ENCODE results near the gene ZNF407. TPM values are rescaled to one million over a fixed set of nuclear protein-coding genes. Genes with fewer than 3 reads are reported as not detected.

ZNF407 gene
- polyA plus RNA-seq, 1 experiment: 5.8 TPM

DNA sequence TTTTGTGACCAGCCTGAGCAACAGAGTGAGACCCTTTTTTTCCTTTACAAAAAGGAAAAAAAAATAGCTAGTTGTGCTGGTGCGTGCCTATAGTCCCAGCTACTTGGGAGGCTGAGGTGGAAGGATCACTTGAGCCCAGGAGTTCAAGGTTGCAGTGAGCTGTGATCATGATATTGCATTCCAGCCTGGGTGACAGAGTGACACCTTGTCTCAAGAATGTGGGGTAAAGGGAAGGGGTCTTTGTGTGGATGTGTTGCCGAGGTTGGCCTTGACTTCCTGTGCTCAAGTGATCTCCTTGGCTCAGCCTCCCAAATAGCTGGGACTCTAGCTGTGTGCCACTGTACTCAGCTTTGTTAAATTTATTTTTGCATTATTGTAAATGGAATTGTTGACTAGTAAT lies 120.6 kb downstream of the ZNF407 start:
- DNase-seq (ENCODE audit: low read depth, low spot score): no peak
- H3K27ac ChIP-seq (ENCODE audit: low read depth, low read length): no peak overlapping the region
- no peak overlapping the region for H3K4me3 ChIP-seq (ENCODE audit: low read depth, low read length)
- H3K27me3 ChIP-seq (ENCODE audit: control insufficient read depth, insufficient read depth, low read length): no peaks in the 10 kb centered on the region
- TF ChIP-seq, protein P1, sequence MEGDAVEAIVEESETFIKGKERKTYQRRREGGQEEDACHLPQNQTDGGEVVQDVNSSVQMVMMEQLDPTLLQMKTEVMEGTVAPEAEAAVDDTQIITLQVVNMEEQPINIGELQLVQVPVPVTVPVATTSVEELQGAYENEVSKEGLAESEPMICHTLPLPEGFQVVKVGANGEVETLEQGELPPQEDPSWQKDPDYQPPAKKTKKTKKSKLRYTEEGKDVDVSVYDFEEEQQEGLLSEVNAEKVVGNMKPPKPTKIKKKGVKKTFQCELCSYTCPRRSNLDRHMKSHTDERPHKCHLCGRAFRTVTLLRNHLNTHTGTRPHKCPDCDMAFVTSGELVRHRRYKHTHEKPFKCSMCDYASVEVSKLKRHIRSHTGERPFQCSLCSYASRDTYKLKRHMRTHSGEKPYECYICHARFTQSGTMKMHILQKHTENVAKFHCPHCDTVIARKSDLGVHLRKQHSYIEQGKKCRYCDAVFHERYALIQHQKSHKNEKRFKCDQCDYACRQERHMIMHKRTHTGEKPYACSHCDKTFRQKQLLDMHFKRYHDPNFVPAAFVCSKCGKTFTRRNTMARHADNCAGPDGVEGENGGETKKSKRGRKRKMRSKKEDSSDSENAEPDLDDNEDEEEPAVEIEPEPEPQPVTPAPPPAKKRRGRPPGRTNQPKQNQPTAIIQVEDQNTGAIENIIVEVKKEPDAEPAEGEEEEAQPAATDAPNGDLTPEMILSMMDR (IDR thresholded peaks at IDR 0.05; ENCODE audit: low read depth, low read length): no peak
- POLR2A ChIA-PET: interaction anchor here (0.7 kb wide), 1 partner anchor 78 kb away, joined by 5 read pairs; no protein-coding TSS in a partner anchor
- CTCF ChIA-PET: interaction anchor here (0.6 to 0.9 kb wide), 2 partner anchors 31 to 1202 kb away, joined by 4 to 5 read pairs; no protein-coding TSS in a partner anchor
- no peaks in the 10 kb centered on the region; the same call in 1 of the 2 replicates for H3K9me3 ChIP-seq (ENCODE audit: control insufficient read depth, insufficient read depth, low read length)

DNA sequence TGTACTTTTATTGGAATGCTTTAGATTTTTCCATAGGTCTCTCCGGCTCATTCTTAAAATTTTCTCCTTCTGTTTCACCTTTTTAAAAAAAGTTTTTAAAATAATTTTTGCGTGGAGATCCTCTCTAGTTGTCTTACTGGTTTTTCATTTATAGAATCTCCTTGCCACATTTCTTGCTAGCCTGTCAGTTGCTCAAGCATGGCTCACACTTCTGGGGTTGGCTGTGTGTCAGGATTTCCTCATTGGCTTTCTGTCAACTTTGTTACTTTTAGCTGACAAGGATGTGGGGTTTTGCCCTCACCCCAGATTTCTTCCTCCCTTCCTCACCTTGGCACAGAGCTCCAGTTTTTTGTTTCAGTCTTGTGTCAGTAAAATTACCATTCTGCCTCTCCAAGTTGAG lies 124.6 kb downstream of the ZNF407 start:
- Histone ChIP-seq H3K27me3 (ENCODE audit: control insufficient read depth, insufficient read depth, low read length) (no peaks in the 10 kb centered on the region), H3K9me3 (ENCODE audit: control insufficient read depth, insufficient read depth, low read length) (no peaks in the 10 kb centered on the region; the same call in 1 of the 2 replicates), H3K27ac (ENCODE audit: low read depth, low read length) (no peak overlapping the region), H3K4me3 (ENCODE audit: low read depth, low read length) (no peak overlapping the region)
- no peak for DNase-seq (ENCODE audit: low read depth, low spot score)
- POLR2A ChIA-PET: no interaction called here
- CTCF ChIA-PET: no interaction called here
- TF ChIP-seq, protein P1 (IDR thresholded peaks at IDR 0.05; ENCODE audit: low read depth, low read length): no peak

DNA sequence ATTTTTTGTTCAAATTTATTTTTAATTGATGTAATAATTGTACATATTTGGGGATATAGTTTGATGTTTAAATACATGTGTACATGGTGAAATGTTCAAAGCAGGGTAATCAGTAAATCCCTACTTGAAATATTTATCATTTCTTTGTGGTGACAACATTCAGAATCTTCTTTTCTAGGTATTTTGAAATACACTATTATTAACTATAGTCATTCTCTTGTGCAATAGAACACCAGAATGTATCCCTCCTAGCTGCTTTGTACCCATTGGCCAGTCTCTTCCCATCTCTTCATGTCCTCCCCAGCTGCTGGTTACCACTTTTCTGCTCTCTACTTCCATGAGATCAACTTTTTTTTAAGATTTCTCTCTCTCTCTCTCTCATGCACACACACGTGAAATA lies 126.5 kb downstream of the ZNF407 start:
- TF ChIP-seq, protein P1 (IDR thresholded peaks at IDR 0.05; ENCODE audit: low read depth, low read length): no peak
- ChIA-PET POLR2A (interaction anchor here (0.6 kb wide), 1 partner anchor 123 kb away, joined by 3 read pairs; no protein-coding TSS in a partner anchor), CTCF (interaction anchor here (0.7 to 1.3 kb wide), 3 partner anchors 22 to 549 kb away, joined by 3 read pairs; no protein-coding TSS in a partner anchor)
- no peaks in the 10 kb centered on the region; the same call in 1 of the 2 replicates for H3K9me3 ChIP-seq (ENCODE audit: control insufficient read depth, insufficient read depth, low read length)
- DNase-seq (ENCODE audit: low read depth, low spot score): peak; percentile 27
- no peak overlapping the region for H3K27ac ChIP-seq (ENCODE audit: low read depth, low read length)
- no peak overlapping the region for H3K4me3 ChIP-seq (ENCODE audit: low read depth, low read length)
- H3K27me3 ChIP-seq (ENCODE audit: control insufficient read depth, insufficient read depth, low read length): no peaks in the 10 kb centered on the region

DNA sequence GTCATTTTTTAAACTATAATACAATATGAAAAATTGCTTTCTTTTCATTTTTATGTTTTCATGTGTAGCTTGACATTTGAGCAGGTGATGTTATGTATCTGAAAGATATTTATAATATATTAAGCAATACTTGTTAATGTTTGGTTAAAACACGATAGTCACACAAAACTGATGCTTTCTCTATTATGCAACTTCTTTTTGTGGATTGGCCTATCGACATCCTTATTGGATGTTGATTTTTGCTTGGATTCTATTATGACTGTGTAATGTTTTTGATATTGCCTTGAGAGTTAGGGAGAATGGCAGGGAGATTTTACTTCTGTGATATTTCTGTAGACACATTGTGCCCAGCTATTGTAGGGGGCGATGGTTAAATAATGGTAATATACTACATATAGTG lies 128.0 kb downstream of the ZNF407 start:
- ChIA-PET POLR2A (no interaction called here), CTCF (no interaction called here)
- TF ChIP-seq, protein P1 (IDR thresholded peaks at IDR 0.05; ENCODE audit: low read depth, low read length): no peak
- Histone ChIP-seq H3K4me3 (ENCODE audit: low read depth, low read length) (no peak overlapping the region), H3K27ac (ENCODE audit: low read depth, low read length) (no peak overlapping the region), H3K9me3 (ENCODE audit: control insufficient read depth, insufficient read depth, low read length) (no peaks in the 10 kb centered on the region), H3K27me3 (ENCODE audit: control insufficient read depth, insufficient read depth, low read length) (no peaks in the 10 kb centered on the region)
- no peak for DNase-seq (ENCODE audit: low read depth, low spot score)

DNA sequence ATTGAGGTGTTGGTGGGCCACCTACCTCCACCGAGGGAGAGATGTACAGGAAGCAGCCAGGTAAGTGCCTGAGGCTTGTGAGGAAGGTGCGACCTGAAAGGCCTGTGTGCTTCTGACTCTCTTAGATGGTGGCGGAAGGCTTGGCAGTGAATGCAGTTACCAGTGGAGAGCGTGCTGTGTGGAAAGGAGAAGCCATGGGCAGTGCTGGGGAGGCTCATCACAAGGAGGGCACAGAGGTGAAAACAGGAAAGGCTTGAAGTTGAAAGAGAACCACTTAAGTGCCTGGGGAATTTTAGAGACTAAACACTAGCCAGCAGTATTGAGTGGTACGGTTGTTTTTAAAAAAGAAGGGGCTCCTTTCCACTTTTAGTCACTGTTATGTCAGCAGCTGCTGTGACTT lies 130.9 kb downstream of the ZNF407 start:
- Histone ChIP-seq H3K27ac (ENCODE audit: low read depth, low read length) (no peak overlapping the region), H3K9me3 (ENCODE audit: control insufficient read depth, insufficient read depth, low read length) (no peaks in the 10 kb centered on the region), H3K27me3 (ENCODE audit: control insufficient read depth, insufficient read depth, low read length) (no peaks in the 10 kb centered on the region), H3K4me3 (ENCODE audit: low read depth, low read length) (no peak overlapping the region)
- ChIA-PET POLR2A (no interaction called here), CTCF (no interaction called here)
- TF ChIP-seq, protein P1 (IDR thresholded peaks at IDR 0.05; ENCODE audit: low read depth, low read length): no peak
- no peak for DNase-seq (ENCODE audit: low read depth, low spot score)
